Prostate gland (tissue), 2 donors: ENCODE results near the gene VEZF1.

ENCODE experiments used
- CTCF ChIP-seq, 4 experiments: fragments of 200-600 bp in 2 of 4; fragments of 450-650 bp in 2 of 4; sonication (generic) in 2 of 4; IDR thresholded peaks; 1 replicate in 3 of 4; 2 replicates in 1 of 4; pipeline ENCODE4 v1.5.1; 2016 to 2019; ENCODE audit warnings: antibody characterized with exemption in 4 of 4, mild to moderate bottlenecking in 2 of 4, moderate library complexity in 2 of 4
- POLR2A ChIP-seq: fragments of 450-650 bp; IDR thresholded peaks from one replicate; pipeline ENCODE4 v1.6.1; 2016; ENCODE audit warnings: antibody characterized with exemption, mild to moderate bottlenecking

GRCh38 chr17:57984261-57984890, 3.7 kb downstream of the VEZF1 start:
- TF ChIP-seq POLR2A (no peak), CTCF (IDR thresholded peaks at IDR 0.05) (no peak)
